ENCODE data around the gene OBSL1.

- TF ChIP-seq CTCF (IDR thresholded peaks at IDR 0.05) (no peak), POLR2A (IDR thresholded peaks at IDR 0.05) (no peak), POLR2AphosphoS5 (IDR thresholded peaks at IDR 0.05) (no peak)
Measured at GRCh38 chr2:219567791-219568361, 3.5 kb downstream of the OBSL1 start.
